SK-N-SH treated with all-trans-retinoic acid at 6 μM for 48 hours (cell line): ENCODE measurements around the gene AGBL1.

Source experiments
- ARNTL ChIP-seq: fragments of 450-650 bp; formaldehyde crosslinking; IDR thresholded peaks from 2 replicates; pipeline ENCODE4 v1.5.0; 2020; ENCODE audit warnings: low read depth, mild to moderate bottlenecking, moderate library complexity, borderline replicate concordance
- BACH2 ChIP-seq: fragments of 250-450 bp; sonication (Bioruptor Pico); IDR thresholded peaks from 2 replicates; pipeline ENCODE4 v1.9.0; 2021; ENCODE audit warnings: mild to moderate bottlenecking, borderline replicate concordance

GRCh38 chr15:86802244-86802643 is 722.6 kb downstream of the AGBL1 start:
- no peak for TF ChIP-seq ARNTL
- TF ChIP-seq BACH2 (CRISPR knock-in tag): no peak
